GM19238 (cell line): ENCODE results near the gene CDH5.

Experiments
- DNase-seq: peaks from one replicate; pipeline ENCODE4 v3.0.0; 2011; ENCODE audit warnings: low spot score; ENCODE audit not compliant: insufficient read length

Gene CDH5

GRCh38 chr16:66416136-66416535 is 49.6 kb downstream of the CDH5 start:
- no peak for DNase-seq

- no peak for DNase-seq
Measured at GRCh38 chr16:66416939-66417700, 50.6 kb downstream of the CDH5 start.

- no peak for DNase-seq
Measured at GRCh38 chr16:66418165-66418962, 51.9 kb downstream of the CDH5 start.

DNA sequence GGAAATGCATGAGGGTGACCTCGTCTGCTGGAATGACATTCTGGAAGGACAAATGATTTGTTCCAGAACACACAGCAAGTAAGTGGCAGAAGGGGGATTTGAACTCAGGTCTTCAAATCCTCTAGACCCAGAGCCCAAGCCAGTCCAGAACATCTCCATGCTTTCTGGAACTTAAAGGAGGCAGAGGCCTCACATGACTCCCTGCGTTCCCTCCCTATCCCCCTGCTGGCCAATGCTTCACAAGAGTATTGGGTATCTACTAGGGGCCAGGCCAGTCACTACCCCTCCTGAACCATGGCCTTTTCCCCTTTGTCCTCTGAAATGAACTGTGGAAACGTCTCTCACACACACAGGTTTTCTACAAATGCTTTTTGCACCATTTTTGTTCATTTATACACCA is 53.0 kb downstream of the CDH5 start:
- no peak for DNase-seq

- DNase-seq, result no peak
Measured at GRCh38 chr16:66420396-66420795, 53.9 kb downstream of the CDH5 start.

DNA sequence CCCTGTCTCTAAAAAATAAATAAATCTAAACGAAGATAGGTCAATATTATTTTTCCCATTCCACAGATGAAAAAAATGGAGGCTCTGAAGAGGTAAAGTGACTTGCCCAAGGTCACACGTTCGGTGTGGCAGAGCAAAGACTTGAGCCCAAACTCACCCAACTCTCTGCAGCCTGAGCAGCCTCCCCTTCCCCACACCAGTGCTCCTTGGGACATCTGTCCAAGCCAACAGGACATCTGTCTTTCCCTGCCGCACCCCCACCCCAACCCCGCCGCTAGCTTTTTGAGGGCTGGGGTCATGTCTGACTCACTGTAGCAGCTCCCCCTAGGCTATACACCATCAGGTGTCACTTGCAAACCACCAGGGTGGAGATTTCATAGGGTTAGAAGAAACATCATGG is 55.4 kb downstream of the CDH5 start:
- DNase-seq, result no peak

GRCh38 chr16:66422366-66422765 is 55.9 kb downstream of the CDH5 start:
- no peak for DNase-seq

GRCh38 chr16:66423177-66423576 is 56.7 kb downstream of the CDH5 start:
- DNase-seq, result no peak

GRCh38 chr16:66425651-66426050 is 59.2 kb downstream of the CDH5 start:
- DNase-seq, result no peak

DNA sequence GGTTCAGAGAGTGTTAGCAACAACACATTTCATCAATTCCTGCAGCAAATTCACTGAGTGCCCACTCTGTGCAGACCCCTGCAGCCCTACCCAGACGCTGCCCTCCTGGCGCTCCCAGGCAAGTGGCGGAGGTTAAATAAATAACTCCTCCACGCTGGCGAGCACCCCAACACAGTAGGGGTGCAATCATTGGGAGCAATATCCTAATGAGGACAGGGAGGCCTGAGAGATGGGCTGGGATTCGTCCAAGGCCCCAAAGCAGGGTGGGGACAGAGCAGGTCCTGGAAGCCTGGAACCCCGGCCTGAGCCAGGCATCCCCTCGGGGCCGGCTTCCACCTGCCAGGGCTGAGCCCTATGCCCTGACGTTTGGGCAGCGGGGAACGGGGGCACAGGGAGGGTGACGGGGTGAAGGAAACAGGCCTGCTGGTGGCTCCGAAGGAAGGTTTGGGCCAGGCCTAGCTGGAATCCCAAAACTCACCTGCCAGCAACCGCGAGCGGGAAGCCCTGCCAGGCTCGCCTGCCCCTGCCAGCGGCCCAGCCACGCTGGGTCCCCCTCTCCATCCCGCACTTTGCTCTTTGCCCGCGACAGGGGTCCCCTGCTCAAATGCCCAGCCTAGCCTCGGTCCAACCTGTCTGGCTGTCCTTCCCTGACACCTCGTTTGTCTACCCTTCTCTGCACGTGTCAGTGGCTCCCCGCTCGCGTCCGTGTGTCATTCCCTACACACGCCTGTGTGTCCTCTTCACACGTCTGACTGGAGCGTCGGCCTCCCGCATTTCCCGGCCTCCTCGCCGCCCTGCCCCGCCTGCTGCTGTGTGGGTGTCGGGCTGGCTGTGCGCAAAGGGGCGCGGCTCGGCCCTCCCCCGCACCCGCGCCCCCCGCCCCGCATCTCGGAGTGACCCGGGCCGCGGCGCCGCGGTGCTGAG is 59.9 kb downstream of the CDH5 start:
- no peak for DNase-seq

DNA sequence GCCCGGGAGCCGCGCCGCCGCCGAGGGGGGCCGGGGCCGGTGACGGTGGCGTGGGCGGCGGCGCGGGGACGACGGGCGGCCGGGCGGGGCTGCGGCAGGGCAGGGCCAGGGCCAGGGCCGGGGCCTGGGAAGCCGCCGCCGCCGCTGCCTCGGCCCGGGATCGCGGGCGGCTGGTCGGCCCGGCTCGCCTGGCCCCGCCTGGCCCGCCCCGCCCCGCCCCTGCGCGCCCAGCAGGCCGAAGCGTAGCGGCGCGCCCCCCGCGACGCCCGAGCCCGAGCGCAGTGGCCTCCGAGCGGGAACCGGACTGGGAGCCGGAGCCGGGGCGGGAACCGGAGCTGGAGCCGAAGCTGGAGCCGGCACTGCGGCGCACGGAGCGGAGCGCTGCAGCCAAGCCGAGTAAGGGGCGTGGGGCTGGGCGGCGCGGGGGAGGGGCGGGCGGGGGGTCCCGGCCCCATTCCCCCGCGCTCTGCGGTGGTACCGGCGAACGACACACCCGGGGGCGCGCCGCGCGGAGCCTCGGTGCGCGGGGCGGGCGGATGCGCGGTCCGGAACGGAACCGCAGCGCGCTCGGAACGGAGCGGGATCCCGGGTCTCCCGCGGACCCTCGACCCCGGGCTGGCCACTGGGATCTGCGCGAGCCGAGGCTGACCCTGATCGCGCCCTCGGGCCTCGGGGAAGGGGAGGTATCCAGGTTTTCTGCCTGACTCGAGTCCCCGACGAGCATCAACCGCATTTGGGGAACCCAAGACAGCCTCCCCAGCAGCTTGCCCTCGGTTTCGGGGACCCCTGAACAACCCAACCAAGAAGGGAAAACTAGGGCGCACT is 60.8 kb downstream of the CDH5 start, which contains the start of gene BEAN1:
Gene BEAN1, plus strand, starts transcription at position 260 of the 825 bp plus-strand sequence. CDS start 10,382 bp downstream, outside the sequence.
- DNase-seq, result no peak

DNA sequence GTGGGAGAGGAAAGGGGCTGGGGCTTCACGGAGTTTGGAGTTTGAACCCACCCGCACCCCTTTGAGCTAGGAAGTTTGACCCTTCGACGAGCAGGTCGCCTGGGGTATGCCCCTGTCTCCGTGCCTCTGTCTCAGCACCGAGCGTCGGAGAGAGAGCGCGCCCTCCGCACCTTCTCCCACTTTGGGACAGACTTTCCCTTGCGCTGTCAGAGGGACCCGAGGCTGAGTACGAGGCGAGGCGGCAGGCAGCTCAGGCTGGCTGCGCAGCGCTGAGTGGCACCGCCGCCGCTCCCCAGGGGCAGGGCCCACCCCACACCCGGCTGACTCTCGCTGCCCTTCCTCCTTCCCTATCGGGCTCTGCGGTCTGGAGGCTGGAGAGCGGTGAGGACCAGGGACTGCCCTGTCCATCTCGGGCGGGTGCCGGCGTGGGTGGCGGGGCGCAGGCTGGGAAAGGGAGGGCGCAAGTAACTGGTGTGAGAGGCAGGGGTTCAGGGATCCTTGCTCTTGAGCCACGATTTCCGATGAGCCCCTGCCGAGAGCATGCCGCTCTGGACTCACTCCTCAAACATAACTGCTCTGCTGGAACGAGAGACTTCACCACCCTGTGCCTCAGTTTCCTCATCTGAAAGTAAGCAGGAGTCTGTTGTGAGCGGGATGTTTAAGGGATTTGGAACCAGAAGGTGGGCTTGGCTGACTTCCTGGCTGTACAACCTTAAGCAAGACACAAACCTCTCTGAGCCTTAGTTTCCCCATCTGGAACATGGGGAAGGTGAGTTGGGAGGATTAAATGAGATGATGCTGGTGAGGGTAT is 61.6 kb downstream of the CDH5 start:
- DNase-seq, result no peak

GRCh38 chr16:66428682-66429251 is 62.3 kb downstream of the CDH5 start:
- DNase-seq, result no peak

DNA sequence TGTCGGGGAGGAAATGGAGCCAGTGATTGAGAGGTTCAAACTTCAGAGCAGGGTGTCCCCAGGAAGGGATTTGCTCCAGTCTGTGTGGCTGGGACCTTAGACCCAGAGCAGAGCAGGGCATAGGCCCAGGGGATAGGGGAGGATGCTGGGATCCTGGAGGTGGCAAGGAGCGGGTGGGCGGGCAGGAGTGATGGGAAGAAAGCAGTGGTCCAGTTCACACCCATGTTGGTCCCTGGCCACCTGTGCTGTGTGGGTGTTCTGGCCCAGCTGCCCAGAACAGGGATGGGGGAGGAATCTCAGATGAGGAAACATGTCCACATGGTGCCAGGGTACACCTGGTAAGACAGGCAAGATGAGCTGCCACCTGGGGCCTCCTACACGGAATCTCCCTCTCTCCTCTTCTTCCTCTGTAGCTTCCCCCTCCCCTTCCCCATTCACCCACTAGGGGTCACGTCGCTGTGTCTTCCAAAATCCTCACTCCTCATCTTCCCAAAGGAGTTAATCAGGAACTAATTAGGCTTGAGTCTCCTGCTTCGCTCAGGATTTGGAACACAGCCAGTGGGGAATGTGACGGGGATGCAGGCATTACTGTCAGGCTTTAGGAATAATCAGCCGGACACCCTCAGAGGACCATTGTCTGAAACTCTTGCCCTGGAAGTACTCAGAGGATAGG is 62.9 kb downstream of the CDH5 start:
- DNase-seq, result no peak

DNA sequence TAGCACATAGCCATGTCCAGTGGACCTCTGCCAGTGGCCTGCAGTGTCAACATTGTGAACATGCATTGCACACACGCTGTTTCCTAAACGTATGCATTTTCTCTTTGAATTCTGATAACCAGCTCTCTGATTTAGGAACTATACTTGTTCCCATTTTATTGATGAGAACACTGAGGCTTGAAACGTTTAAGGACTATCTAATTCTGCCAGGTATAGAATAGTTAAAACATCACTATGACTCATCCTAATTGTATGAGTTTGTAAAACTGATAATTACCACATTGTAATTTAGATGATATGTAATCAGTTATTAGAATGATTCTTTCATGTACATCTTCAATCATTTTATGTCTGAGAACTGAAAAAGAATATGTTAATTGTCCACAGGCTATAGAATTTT is 63.7 kb downstream of the CDH5 start:
- DNase-seq, result no peak

DNA sequence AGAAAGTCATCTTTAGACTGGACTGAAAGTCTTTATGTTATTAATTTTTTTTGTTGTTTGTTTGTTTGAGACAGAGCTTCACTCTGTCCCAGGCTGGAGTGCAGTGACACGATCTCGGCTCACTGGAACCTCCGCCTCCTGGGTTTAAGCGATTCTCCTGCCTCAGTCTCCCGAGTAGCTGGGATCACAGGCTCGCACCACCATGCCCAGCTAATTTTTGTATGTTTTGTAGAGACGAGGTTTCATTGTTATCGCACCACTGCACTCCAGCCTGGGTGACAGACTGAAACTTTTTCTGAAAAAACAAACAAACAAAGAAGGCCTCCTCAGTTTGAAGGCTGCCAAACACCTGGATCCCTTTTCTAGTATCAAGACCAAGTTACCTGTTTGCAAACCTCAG is 65.3 kb downstream of the CDH5 start:
- DNase-seq, result no peak

DNA sequence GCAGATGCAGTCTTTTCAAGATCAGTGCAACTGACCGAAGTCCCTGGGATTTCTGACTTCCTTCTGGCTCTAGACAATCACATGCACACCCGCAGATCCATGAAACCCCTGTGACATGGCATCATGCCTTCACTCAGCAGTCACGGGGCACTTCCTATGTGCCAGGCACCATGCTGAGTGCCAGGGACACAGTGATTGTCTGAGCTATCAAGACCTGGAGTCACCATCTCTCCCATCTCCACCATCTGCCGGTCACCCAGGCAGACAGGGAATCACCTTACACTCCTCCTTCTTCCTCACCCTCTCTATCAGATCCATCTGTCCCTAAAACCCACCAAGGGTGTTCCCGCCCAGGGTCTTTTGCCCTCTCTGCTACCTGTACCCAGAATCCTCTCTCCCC is 65.9 kb downstream of the CDH5 start:
- no peak for DNase-seq

DNA sequence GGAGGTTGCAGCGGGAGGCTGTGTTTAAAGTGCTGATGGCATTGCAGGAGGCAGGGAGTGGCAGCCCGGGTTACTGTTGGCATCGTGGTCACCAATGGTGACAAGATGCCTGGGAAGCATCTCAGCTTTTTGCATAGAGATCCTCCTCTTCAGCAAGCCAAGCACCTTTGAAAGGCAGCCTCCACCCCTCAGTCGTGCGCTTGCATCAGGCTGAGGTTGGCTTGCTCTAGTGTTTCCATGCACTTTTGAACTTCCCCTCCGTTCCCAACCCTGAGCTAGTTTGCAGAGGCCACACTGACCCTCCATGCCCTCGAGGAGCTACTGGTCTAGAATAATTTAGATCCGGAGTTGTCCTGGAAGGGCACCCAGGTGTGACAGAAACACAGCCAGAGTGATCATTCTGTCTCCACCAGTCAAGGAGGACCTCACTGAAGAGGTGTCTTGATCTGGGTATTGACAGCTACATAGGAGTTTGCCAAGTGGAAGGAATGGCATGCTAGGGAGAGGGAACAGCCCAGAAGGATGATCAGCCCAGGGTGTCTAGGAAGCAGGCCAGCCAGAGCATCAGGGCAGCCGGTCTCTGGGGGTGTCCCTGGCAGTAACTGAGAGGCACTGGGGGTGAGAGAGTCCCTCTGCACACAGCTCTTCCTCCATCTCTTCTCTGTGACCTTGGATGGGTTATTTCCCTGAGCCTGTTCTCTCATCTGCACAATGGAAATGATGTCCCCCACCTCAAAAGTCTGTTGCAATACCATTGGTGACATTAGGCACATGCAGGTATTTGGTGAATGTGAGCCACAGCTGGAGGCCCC is 68.3 kb downstream of the CDH5 start:
- no peak for DNase-seq
